Vein endothelial cell (primary cell): ENCODE data around the gene HOXA6. TPM values are rescaled to one million over a fixed set of nuclear protein-coding genes. Genes with fewer than 3 reads are reported as not detected.

ENCODE experiments used
- total RNA-seq: library from RNA; depleted of rRNA; stranded (reverse); fragments of >200 nt; gene quantifications from 2 replicates; pipeline ENCODE4 v1.2.3, GENCODE V29; 2012

HOXA6 gene
- 4.0 and 4.6 TPM in 2 replicates for total RNA-seq

GRCh38 chr7:27147199-27148030, at the start of gene HOXA6:
TSS of gene HOXA6 (minus strand) at chr7:27147774. CDS start at chr7:27147749, 25 bp downstream.

DNA sequence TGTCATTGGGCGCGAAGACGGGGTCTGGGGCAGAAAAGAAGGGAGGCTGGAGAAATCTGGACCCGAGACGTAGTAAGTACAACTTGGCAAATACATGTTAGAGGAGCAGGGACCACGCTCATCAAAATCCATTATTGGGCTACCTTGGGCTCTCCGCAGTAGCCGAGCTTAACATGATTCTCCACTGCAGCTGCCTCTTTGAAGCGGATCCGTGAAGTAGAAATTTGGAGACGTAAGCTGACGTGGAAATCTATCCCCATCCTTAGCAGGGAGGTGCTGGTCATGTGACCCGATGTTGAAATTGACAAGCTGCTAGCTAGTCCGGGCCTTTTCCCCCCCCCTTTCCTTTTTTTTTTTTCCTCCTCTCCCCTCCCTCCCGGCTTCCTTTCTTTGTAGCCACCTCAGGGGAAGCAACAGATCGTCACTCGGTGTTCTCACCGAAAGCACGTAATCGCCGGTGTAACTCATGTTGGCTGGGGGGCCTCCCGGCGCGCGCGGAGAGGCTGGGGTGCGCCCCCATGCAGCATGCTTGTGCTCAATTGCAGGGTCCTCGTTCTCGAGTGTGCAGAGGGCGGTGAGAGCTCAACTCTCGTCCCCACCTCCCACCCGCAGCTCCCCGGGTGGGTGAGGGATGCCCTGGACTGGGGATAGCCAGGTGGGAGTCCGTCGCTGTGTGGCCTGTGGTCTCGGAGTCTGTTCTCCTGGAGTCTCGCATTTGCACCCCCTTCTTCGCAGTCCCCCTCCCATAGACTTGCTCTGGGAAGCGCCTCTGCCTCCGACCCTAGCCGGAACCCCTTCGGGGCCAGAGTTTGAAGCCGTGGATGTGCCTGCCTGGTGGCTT, 37.7 kb upstream of the HOXA6 start, which contains the start of gene HOXA11:
Gene HOXA11 (minus strand): TSS at position 220 of the 841 bp plus-strand sequence. CDS start 88 bp downstream, at position 132.

GRCh38 chr7:27173956-27174873, 26.6 kb upstream of the HOXA6 start, which contains the start of gene HOXA10:
TSS of gene HOXA10 (minus strand) at chr7:27174320. CDS start at chr7:27174306, 14 bp downstream.

GRCh38 chr7:27165089-27165995, 17.8 kb upstream of the HOXA6 start, which contains the start of gene HOXA9:
TSS of gene HOXA9 (minus strand) at chr7:27165537. CDS start at chr7:27165457, 80 bp downstream.

GRCh38 chr7:27156508-27156898, 8.9 kb upstream of the HOXA6 start, which contains the start of gene HOXA7:
TSS of gene HOXA7 (minus strand) at chr7:27156675. CDS start at chr7:27156545, 130 bp downstream.

GRCh38 chr7:27151931-27152815, 4.6 kb upstream of the HOXA6 start, which contains the start of gene HOXA3:
TSS of gene HOXA3 (minus strand) at chr7:27152583. CDS start at chr7:27110640, 41,943 bp downstream.

GRCh38 chr7:27143023-27143949, 4.3 kb downstream of the HOXA6 start, which contains the start of gene HOXA5:
TSS of gene HOXA5 (minus strand) at chr7:27143681. CDS start at chr7:27143607, 74 bp downstream.

GRCh38 chr7:27130540-27131389, 16.8 kb downstream of the HOXA6 start, which contains the start of gene HOXA4:
TSS of gene HOXA4 (minus strand) at chr7:27130757. CDS start at chr7:27130733, 24 bp downstream.

DNA sequence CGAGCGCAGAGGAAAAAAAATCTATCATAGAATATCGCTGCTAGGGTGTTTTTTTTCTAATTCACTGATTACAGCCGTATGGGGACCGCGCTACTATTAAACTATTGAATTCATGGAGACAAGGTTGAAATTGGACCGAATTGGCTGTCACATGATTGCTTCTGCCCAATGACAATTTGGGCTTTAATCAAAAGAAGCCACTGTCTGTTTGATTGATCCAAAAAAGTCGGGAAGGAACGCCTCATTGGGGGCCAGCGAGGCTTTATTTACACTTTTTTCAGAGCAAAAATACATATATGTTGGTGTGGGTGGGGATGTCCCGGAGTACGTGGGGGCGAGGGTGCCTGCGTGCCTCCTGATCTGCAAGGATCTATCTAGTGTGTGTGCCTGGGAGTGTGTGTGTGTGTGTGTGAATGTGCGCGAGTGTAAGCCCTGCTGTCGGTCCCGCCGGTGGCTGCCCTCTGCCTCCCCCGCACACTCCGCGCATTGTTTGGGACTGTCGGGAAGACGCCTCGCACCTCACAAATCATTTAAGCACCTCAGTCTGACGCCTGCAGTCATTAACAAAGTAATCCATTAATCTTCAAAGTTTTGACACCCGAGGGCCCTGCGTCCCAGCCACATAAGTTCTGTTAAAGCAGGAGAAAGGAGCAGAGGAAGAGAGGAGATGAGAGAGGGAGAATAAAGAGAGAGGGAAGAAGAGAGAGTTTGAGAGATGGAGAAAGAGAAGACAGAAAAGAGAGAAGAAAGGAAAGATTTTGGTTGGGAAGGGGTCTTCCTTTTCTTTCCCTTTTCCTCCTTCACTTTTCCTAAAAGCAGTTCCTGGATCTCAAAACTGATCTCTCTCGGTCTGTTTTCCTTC, 44.8 kb downstream of the HOXA6 start, which contains the start of gene HOXA2:
Gene HOXA2 (minus strand): TSS at position 103 of the 862 bp plus-strand sequence. CDS start 183 bp downstream, outside the sequence.

GRCh38 chr7:27095897-27096767, 51.4 kb downstream of the HOXA6 start, which contains the start of gene HOXA1:
TSS of gene HOXA1 (minus strand) at chr7:27096000. CDS start at chr7:27095912, 88 bp downstream.

